GM21526 (cell line): ENCODE measurements around the gene EIF1AX.
A peak's percentile ranks its signal among the peaks of the same experiment; 100 is the strongest.
"Not testable (repeated sequence)": the region's sequence is repeated elsewhere in the genome, so short reads cannot be mapped to it uniquely, and the experiment has no call there.

Experiments used
- ATAC-seq: cut with Tn5 transposase; IDR thresholded peaks from one replicate; pipeline ENCODE4 v1.9.1; 2021; ENCODE audit warnings: moderate library complexity; ENCODE audit not compliant: unreplicated experiment, low FRiP score

Gene EIF1AX

GRCh38 chrX:20128670-20129069 is 13.0 kb downstream of the EIF1AX start:
- no peak for ATAC-seq

GRCh38 chrX:20127440-20127839 is 14.2 kb downstream of the EIF1AX start:
- ATAC-seq = peak; percentile 57

GRCh38 chrX:20126833-20127232 is 14.8 kb downstream of the EIF1AX start:
- not testable (repeated sequence) for ATAC-seq

GRCh38 chrX:20124964-20125363 is 16.7 kb downstream of the EIF1AX start:
- ATAC-seq = no peak

- no peak for ATAC-seq
These were observed 23.4 kb downstream of the EIF1AX start for GRCh38 chrX:20118065-20118824.

GRCh38 chrX:20116577-20117240 is 24.9 kb downstream of the EIF1AX start, which contains the start of gene MAP7D2:
Gene MAP7D2 (minus strand): TSS chrX:20116907. CDS start chrX:20116879, 28 bp downstream.
- no peak for ATAC-seq

- ATAC-seq = no peak
These were observed 25.5 kb downstream of the EIF1AX start for GRCh38 chrX:20116087-20116576.

GRCh38 chrX:20112022-20112774 is 29.4 kb downstream of the EIF1AX start:
- ATAC-seq = no peak

GRCh38 chrX:20111271-20111670 is 30.4 kb downstream of the EIF1AX start:
- no peak for ATAC-seq

GRCh38 chrX:20101934-20102581 is 39.6 kb downstream of the EIF1AX start:
- ATAC-seq = no peak

GRCh38 chrX:20091499-20091898 is 50.1 kb downstream of the EIF1AX start:
- ATAC-seq = no peak

- no peak for ATAC-seq
These were observed 51.8 kb downstream of the EIF1AX start for GRCh38 chrX:20089845-20090244.

GRCh38 chrX:20080277-20080676 is 61.4 kb downstream of the EIF1AX start:
- no peak for ATAC-seq
